BLaER1 (cell line): Measurements from ENCODE around the gene CORIN.

ENCODE experiments used
- H3K27ac ChIP-seq: shearing (Covaris generic); formaldehyde crosslinking; 2 replicates; pipeline ENCODE4 v1.8.1; 2022
- H3K27me3 ChIP-seq: shearing (Covaris generic); formaldehyde crosslinking; 2 replicates; pipeline ENCODE4 v1.8.1; 2022
- H3K36me3 ChIP-seq: shearing (Covaris generic); formaldehyde crosslinking; 2 replicates; pipeline ENCODE4 v1.8.1; 2022
- H3K4me1 ChIP-seq: shearing (Covaris generic); formaldehyde crosslinking; 2 replicates; pipeline ENCODE4 v1.8.1; 2022
- H3K4me2 ChIP-seq: shearing (Covaris generic); formaldehyde crosslinking; 2 replicates; pipeline ENCODE4 v1.8.1; 2022
- H3K4me3 ChIP-seq: shearing (Covaris generic); formaldehyde crosslinking; 2 replicates; pipeline ENCODE4 v1.8.1; 2022
- H3K9ac ChIP-seq: shearing (Covaris generic); formaldehyde crosslinking; 2 replicates; pipeline ENCODE4 v1.8.1; 2022
- H3K9me3 ChIP-seq: shearing (Covaris generic); formaldehyde crosslinking; 2 replicates; pipeline ENCODE4 v1.8.1; 2022
- H4K20me1 ChIP-seq: shearing (Covaris generic); formaldehyde crosslinking; 2 replicates; pipeline ENCODE4 v1.8.1; 2022
- Cebpa-rat ChIP-seq: shearing (Covaris generic); IDR thresholded peaks from 2 replicates; pipeline ENCODE4 v1.8.1; 2022

The CORIN gene

GRCh38 chr4:47652092-47652491 lies 185.8 kb downstream of the CORIN start:
- H3K27me3 ChIP-seq, result no peaks in the 10 kb centered on the region
- H4K20me1 ChIP-seq, result no peaks in the 10 kb centered on the region
- H3K4me1 ChIP-seq, result no peaks in the 10 kb centered on the region
- no peak overlapping the region for H3K9ac ChIP-seq
- H3K4me3 ChIP-seq, result no peak overlapping the region
- H3K9me3 ChIP-seq, result no peaks in the 10 kb centered on the region
- H3K27ac ChIP-seq, result no peak overlapping the region
- H3K4me2 ChIP-seq, result no peak overlapping the region
- H3K36me3 ChIP-seq, result no peaks in the 10 kb centered on the region
- no peak for TF ChIP-seq Cebpa-rat

GRCh38 chr4:47651231-47651630 lies 186.6 kb downstream of the CORIN start:
- no peaks in the 10 kb centered on the region for H4K20me1 ChIP-seq
- no peak for TF ChIP-seq Cebpa-rat
- H3K4me3 ChIP-seq, result no peak overlapping the region
- H3K9ac ChIP-seq, result no peak overlapping the region
- H3K4me1 ChIP-seq, result no peaks in the 10 kb centered on the region
- no peak overlapping the region for H3K27ac ChIP-seq
- no peaks in the 10 kb centered on the region for H3K36me3 ChIP-seq
- no peak overlapping the region for H3K4me2 ChIP-seq
- no peaks in the 10 kb centered on the region for H3K27me3 ChIP-seq
- H3K9me3 ChIP-seq, result no peaks in the 10 kb centered on the region

- Histone ChIP-seq H3K9me3 (no peaks in the 10 kb centered on the region), H3K4me1 (no peaks in the 10 kb centered on the region), H3K27ac (no peak overlapping the region), H3K9ac (no peak overlapping the region), H3K4me3 (no peak overlapping the region), H3K27me3 (no peaks in the 10 kb centered on the region), H3K4me2 (no peak overlapping the region), H4K20me1 (no peaks in the 10 kb centered on the region), H3K36me3 (no peaks in the 10 kb centered on the region)
- TF ChIP-seq Cebpa-rat, result no peak
These were observed 187.2 kb downstream of the CORIN start for GRCh38 chr4:47650584-47651130.

- no peak for TF ChIP-seq Cebpa-rat
- no peaks in the 10 kb centered on the region for H3K9me3 ChIP-seq
- no peaks in the 10 kb centered on the region for H3K4me1 ChIP-seq
- H3K4me2 ChIP-seq, result no peak overlapping the region
- H3K27ac ChIP-seq, result no peak overlapping the region
- no peaks in the 10 kb centered on the region for H3K27me3 ChIP-seq
- H3K36me3 ChIP-seq, result no peaks in the 10 kb centered on the region
- no peak overlapping the region for H3K4me3 ChIP-seq
- H3K9ac ChIP-seq, result no peak overlapping the region
- no peaks in the 10 kb centered on the region for H4K20me1 ChIP-seq
These were observed 190.3 kb downstream of the CORIN start for GRCh38 chr4:47647544-47647943.

- H3K4me1 ChIP-seq, result no peaks in the 10 kb centered on the region
- no peak overlapping the region for H3K4me2 ChIP-seq
- no peaks in the 10 kb centered on the region for H3K36me3 ChIP-seq
- no peaks in the 10 kb centered on the region for H4K20me1 ChIP-seq
- H3K27ac ChIP-seq, result no peak overlapping the region
- H3K9ac ChIP-seq, result no peak overlapping the region
- H3K9me3 ChIP-seq, result no peaks in the 10 kb centered on the region
- no peaks in the 10 kb centered on the region for H3K27me3 ChIP-seq
- no peak overlapping the region for H3K4me3 ChIP-seq
- no peak for TF ChIP-seq Cebpa-rat
These were observed 190.8 kb downstream of the CORIN start for GRCh38 chr4:47647029-47647428.

GRCh38 chr4:47646372-47646771 lies 191.5 kb downstream of the CORIN start:
- H4K20me1 ChIP-seq, result no peaks in the 10 kb centered on the region
- no peaks in the 10 kb centered on the region for H3K36me3 ChIP-seq
- no peak overlapping the region for H3K4me2 ChIP-seq
- no peaks in the 10 kb centered on the region for H3K4me1 ChIP-seq
- no peak for TF ChIP-seq Cebpa-rat
- H3K27ac ChIP-seq, result no peak overlapping the region
- H3K9ac ChIP-seq, result no peak overlapping the region
- no peak overlapping the region for H3K4me3 ChIP-seq
- no peaks in the 10 kb centered on the region for H3K27me3 ChIP-seq
- H3K9me3 ChIP-seq, result no peaks in the 10 kb centered on the region

- H3K36me3 ChIP-seq, result no peaks in the 10 kb centered on the region
- H3K4me2 ChIP-seq, result no peak overlapping the region
- no peak overlapping the region for H3K27ac ChIP-seq
- no peaks in the 10 kb centered on the region for H3K27me3 ChIP-seq
- no peak overlapping the region for H3K9ac ChIP-seq
- H3K4me3 ChIP-seq, result no peak overlapping the region
- no peaks in the 10 kb centered on the region for H3K9me3 ChIP-seq
- H4K20me1 ChIP-seq, result no peaks in the 10 kb centered on the region
- TF ChIP-seq Cebpa-rat, result no peak
- H3K4me1 ChIP-seq, result peaks cover 6% of the 10 kb centered on the region; the same call in 1 of the 2 replicates
These were observed 194.0 kb downstream of the CORIN start for GRCh38 chr4:47643845-47644244.

- H3K9ac ChIP-seq, result no peak overlapping the region
- peaks cover 6% of the 10 kb centered on the region; the same call in 1 of the 2 replicates for H3K4me1 ChIP-seq
- no peaks in the 10 kb centered on the region for H4K20me1 ChIP-seq
- no peaks in the 10 kb centered on the region for H3K27me3 ChIP-seq
- H3K9me3 ChIP-seq, result peaks cover 6% of the 10 kb centered on the region; the same call in 1 of the 2 replicates
- H3K4me2 ChIP-seq, result no peak overlapping the region
- no peak overlapping the region for H3K27ac ChIP-seq
- no peak for TF ChIP-seq Cebpa-rat
- H3K36me3 ChIP-seq, result no peaks in the 10 kb centered on the region
- no peak overlapping the region for H3K4me3 ChIP-seq
These were observed 194.7 kb downstream of the CORIN start for GRCh38 chr4:47642985-47643760.

GRCh38 chr4:47642191-47642830 lies 195.6 kb downstream of the CORIN start:
- no peak overlapping the region for H3K9ac ChIP-seq
- H3K9me3 ChIP-seq, result peaks cover 14% of the 10 kb centered on the region
- H3K36me3 ChIP-seq, result no peaks in the 10 kb centered on the region
- no peak for TF ChIP-seq Cebpa-rat
- H3K27ac ChIP-seq, result no peak overlapping the region
- H4K20me1 ChIP-seq, result no peaks in the 10 kb centered on the region
- H3K4me1 ChIP-seq, result peaks cover 6% of the 10 kb centered on the region; the same call in 1 of the 2 replicates
- H3K27me3 ChIP-seq, result no peaks in the 10 kb centered on the region
- no peak overlapping the region for H3K4me3 ChIP-seq
- H3K4me2 ChIP-seq, result no peak overlapping the region

- no peak overlapping the region for H3K4me2 ChIP-seq
- TF ChIP-seq Cebpa-rat, result no peak
These were observed 196.1 kb downstream of the CORIN start for GRCh38 chr4:47641755-47642154.

More at GRCh38 chr4:47641755-47642154, 196.1 kb downstream of the CORIN start:
- no peak overlapping the region for H3K27ac ChIP-seq
- H4K20me1 ChIP-seq, result no peaks in the 10 kb centered on the region
- H3K9me3 ChIP-seq, result peaks cover 20% of the 10 kb centered on the region
- H3K9ac ChIP-seq, result no peak overlapping the region
- H3K4me3 ChIP-seq, result no peak overlapping the region
- peaks cover 6% of the 10 kb centered on the region; the same call in 1 of the 2 replicates for H3K4me1 ChIP-seq
- no peaks in the 10 kb centered on the region for H3K27me3 ChIP-seq
- no peaks in the 10 kb centered on the region for H3K36me3 ChIP-seq
